Fibroblast of mammary gland (primary cell): Measurements from ENCODE around the gene YY1.

ENCODE experiments used
- DNase-seq: peaks from one replicate; pipeline ENCODE4 v3.0.0-alpha.2; 2010; ENCODE audit warnings: low read depth
- H3K4me3 ChIP-seq: 2 replicates; pipeline ENCODE4 v1.5.1; 2011; ENCODE audit warnings: low read depth, mild to moderate bottlenecking, low read length, moderate library complexity; ENCODE audit not compliant: control insufficient read depth
- TF ChIP-seq, protein P1 (sequence below): conservative IDR thresholded peaks from 2 replicates; pipeline ENCODE4 v1.5.1; 2011; ENCODE audit warnings: low read depth, low read length, inconsistent platforms; ENCODE audit not compliant: control insufficient read depth, insufficient read depth

YY1 gene

DNA sequence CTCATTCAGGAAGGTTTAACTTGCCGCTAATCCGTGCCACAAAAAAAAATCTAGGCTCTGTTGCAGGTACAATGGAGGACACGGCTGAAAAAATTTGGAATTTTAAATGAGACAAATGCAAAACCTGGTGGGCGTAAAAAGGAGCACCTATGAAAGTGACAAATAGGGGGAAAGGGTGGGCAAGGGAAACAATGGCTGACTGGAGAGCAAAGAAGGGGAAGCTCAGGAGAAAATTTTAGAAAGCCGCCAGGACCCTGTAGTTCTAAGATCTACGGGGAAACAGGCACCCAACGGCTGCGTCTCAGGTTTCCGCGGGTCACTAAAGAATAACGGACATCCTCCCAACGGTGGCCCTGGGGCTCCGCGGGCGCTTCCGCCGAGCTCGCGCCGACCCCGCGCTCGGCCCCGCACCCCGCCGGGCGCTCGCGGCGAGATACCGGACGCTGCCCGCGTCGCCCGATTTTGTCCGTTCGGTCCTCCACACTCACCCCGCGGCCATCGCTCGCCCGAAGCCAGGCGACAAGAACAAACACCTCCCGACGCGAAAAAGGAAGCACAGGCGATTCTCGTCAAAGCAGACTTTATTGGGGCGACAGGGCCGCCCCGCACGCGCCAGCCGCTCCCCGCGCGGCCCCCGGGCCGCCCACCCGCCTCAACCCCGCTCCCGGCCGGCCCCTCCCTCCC, 1.1 kb upstream of the YY1 start:
- peak; percentile 49 for DNase-seq
- peak overlapping the region; percentile 92 for H3K4me3 ChIP-seq
- TF ChIP-seq, protein P1, sequence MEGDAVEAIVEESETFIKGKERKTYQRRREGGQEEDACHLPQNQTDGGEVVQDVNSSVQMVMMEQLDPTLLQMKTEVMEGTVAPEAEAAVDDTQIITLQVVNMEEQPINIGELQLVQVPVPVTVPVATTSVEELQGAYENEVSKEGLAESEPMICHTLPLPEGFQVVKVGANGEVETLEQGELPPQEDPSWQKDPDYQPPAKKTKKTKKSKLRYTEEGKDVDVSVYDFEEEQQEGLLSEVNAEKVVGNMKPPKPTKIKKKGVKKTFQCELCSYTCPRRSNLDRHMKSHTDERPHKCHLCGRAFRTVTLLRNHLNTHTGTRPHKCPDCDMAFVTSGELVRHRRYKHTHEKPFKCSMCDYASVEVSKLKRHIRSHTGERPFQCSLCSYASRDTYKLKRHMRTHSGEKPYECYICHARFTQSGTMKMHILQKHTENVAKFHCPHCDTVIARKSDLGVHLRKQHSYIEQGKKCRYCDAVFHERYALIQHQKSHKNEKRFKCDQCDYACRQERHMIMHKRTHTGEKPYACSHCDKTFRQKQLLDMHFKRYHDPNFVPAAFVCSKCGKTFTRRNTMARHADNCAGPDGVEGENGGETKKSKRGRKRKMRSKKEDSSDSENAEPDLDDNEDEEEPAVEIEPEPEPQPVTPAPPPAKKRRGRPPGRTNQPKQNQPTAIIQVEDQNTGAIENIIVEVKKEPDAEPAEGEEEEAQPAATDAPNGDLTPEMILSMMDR: no peak

DNA sequence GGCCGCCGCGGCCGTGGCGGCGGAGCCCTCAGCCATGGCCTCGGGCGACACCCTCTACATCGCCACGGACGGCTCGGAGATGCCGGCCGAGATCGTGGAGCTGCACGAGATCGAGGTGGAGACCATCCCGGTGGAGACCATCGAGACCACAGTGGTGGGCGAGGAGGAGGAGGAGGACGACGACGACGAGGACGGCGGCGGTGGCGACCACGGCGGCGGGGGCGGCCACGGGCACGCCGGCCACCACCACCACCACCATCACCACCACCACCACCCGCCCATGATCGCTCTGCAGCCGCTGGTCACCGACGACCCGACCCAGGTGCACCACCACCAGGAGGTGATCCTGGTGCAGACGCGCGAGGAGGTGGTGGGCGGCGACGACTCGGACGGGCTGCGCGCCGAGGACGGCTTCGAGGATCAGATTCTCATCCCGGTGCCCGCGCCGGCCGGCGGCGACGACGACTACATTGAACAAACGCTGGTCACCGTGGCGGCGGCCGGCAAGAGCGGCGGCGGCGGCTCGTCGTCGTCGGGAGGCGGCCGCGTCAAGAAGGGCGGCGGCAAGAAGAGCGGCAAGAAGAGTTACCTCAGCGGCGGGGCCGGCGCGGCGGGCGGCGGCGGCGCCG, 381 bp downstream of the YY1 start:
- peak overlapping the region; percentile 72 for H3K4me3 ChIP-seq
- TF ChIP-seq, protein P1: no peak
- DNase-seq: no peak

DNA sequence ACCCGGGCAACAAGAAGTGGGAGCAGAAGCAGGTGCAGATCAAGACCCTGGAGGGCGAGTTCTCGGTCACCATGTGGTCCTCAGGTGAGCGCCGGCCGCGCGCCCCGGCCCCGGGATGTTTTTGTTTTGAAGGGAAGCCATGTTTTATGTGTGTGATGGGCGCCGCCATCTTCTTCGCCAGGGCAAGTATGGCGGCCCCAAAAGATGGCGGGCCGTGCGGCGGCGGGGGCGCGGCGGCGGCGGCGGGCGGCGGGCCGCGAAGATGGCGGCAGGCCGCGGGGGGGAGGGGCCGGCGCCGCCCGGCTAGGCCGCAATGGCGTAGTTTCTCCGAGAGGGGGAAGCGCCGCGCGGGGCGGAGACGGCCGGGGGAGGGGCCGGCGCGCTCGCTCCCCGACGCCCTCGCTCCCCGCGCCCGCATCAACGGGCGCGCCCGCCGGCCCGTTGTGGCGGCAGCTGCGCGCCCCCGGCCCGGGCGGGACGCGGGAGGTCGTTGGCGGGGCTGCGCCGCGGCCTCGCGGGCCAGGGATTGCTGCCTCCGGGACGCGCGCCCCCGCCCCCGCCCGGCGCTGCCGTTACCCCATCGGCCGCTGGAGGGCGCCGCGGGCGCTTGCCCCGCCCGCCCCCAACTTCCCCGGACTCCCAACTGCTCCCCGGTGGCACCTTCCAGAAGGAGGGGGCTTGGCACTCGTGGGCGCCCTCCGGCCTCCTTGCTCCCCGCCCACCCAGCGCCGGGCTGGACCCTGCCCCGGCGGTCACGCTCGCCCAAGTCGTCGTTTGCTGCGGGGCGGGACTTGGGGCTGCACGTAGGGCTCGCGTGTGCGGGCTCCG, 1.1 kb downstream of the YY1 start:
- peak; percentile 91 for DNase-seq
- TF ChIP-seq, protein P1: no peak
- H3K4me3 ChIP-seq: peak overlapping the region; percentile 72

DNA sequence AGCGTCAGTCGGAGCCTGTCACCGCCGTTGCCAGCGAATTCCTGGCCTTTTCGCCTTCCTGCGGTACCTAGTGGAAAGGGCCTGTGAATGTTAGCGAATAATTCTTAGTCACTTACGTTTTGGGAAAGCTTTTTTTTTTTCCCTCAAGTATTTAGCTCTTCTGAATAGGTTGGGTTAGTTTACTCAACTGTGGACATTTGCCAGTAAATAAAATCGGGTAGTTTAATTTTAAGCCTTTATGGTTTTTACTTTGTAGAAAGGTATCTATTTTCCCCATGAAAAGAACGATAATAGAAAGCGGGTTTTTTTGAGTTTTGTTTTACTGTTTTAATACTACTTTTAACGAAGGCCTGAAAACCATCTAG, 1.7 kb downstream of the YY1 start:
- peak overlapping the region; percentile 64 for H3K4me3 ChIP-seq
- no peak for DNase-seq
- TF ChIP-seq, protein P1: no peak

DNA sequence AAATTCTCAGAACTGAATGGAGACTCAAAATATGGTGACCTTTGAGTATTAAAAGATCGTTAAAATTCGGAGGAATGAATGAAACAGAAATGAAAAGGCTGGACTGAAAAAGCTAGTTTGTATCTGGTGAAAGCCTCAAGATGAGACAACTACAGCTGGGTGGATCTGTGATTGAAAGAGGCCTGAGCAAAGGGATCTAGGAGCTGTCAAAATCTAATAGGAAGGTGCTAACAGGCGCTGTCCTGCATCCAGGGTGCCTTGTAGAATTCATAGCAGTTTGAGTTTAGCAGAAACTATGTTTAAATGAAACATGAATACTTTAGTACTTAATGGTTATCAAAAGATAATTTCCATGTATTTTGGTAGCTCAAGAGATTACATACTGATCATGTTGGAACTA, 2.3 kb downstream of the YY1 start:
- peak overlapping the region; percentile 64 for H3K4me3 ChIP-seq
- TF ChIP-seq, protein P1: no peak
- DNase-seq: no peak

DNA sequence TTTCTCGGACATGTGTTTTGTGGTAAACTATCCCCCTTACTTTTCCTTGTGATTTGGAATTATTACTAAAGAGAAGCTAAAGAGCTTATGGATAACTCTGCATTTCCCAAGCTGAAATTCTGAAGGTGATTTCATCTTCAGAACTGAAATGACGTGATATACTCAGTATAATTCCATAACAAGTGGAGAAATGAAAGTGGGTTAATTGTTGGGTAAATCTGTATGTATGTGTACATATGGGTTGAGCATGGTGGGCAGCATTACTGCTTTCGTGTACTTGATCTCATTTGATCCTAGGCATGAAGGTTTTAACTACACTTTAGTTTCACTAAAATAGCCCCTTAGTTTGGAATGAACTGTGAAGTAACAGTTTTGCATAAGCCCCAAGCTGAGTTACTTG, 4.1 kb downstream of the YY1 start:
- TF ChIP-seq, protein P1: no peak
- no peak overlapping the region for H3K4me3 ChIP-seq
- no peak for DNase-seq
